ENCODE data around the gene FCER2. TPM values are rescaled to one million over a fixed set of nuclear protein-coding genes. Genes with fewer than 3 reads are reported as not detected.
A peak's percentile ranks its signal among the peaks of the same experiment; 100 is the strongest.

FCER2 gene
- total and polyA plus RNA-seq, 2 of the 4 experiments (the other 2 are of a cell fraction) = not detected

GRCh38 chr19:7739801-7740681 is 38.1 kb upstream of the FCER2 start:
- Histone ChIP-seq H2BK20ac (ENCODE audit: low read depth, low read length) (no peak overlapping the region), H4K91ac (ENCODE audit: insufficient read depth, low read depth, low read length) (no peak overlapping the region), H3K27ac (ENCODE audit: insufficient read depth, low read length) (no peak overlapping the region), H4K5ac (ENCODE audit: low read depth, low read length) (no peak overlapping the region), H2AFZ (replicated peaks; ENCODE audit: low read length, poor library complexity) (peak overlapping the region; percentile 21), H3K4me1 (ENCODE audit: control insufficient read depth, insufficient read depth, low read length) (no peaks in the 10 kb centered on the region), H3K4me3 (ENCODE audit: insufficient read depth, low read depth, low read length) (no peak overlapping the region), H4K8ac (ENCODE audit: low read depth in 2 of 2, low read length in 2 of 2) (no peak overlapping the region), H4K20me1 (ENCODE audit: insufficient read depth, low read length) (no peaks in the 10 kb centered on the region), H3K4me2 (ENCODE audit: low read depth, low read length) (no peak overlapping the region), H3K9me1 (ENCODE audit: insufficient read depth, low read length) (no peaks in the 10 kb centered on the region), H2AK5ac (ENCODE audit: low read depth, low read length) (no peak overlapping the region), H3K18ac (ENCODE audit: low read depth, low read length) (no peak overlapping the region), H3K36me3 (ENCODE audit: control insufficient read depth, insufficient read depth, low read length) (no peaks in the 10 kb centered on the region), H3K27me3 (ENCODE audit: control insufficient read depth, insufficient read depth, low read length) (peaks cover 15% of the 10 kb centered on the region), H3K4ac (ENCODE audit: low read depth, low read length) (no peak overlapping the region), H3K9ac (ENCODE audit: low read depth, low read length) (no peak overlapping the region), H3K23ac (ENCODE audit: low read depth, low read length) (no peak overlapping the region), H2BK15ac (ENCODE audit: low read depth, low read length) (no peak overlapping the region), H3K9me3 (ENCODE audit: control insufficient read depth, insufficient read depth, low read length) (no peaks in the 10 kb centered on the region), H3K14ac (replicated peaks; ENCODE audit: low read depth, low read length) (no peak overlapping the region), H3K56ac (ENCODE audit: extremely low read depth, insufficient read depth, low read length) (no peak overlapping the region), H2BK120ac (ENCODE audit: low read depth, low read length) (no peak overlapping the region), H2AK9ac (replicated peaks; ENCODE audit: low read depth, low read length, poor library complexity) (no peak overlapping the region), H3K79me1 (ENCODE audit: low read depth in 1 of 2, low read length in 2 of 2) (no peaks in the 10 kb centered on the region), H2BK5ac (ENCODE audit: low read depth, low read length, poor library complexity, severe bottlenecking) (no peak overlapping the region)
- CTCF ChIA-PET = interaction anchor here (0.7 kb wide), 1 partner anchor 59 kb away, joined by 3 read pairs; no protein-coding TSS in a partner anchor
- POLR2A ChIA-PET (ENCODE audit: unreplicated experiment) = no interaction called here
- TF ChIP-seq MAZ (IDR thresholded peaks at IDR 0.05; ENCODE audit: borderline replicate concordance, low read depth, low read length) = no peak
- TF ChIP-seq BHLHE40 (IDR thresholded peaks at IDR 0.05; ENCODE audit: low read depth, low read length) = no peak
- no peak for TF ChIP-seq MAFK (IDR thresholded peaks at IDR 0.05; ENCODE audit: low read depth, low read length)
- TF ChIP-seq CHD1 (IDR thresholded peaks at IDR 0.05; ENCODE audit: low read depth, low read length) = no peak
- in situ Hi-C loops (cut with MboI; ENCODE audit: low sequenced_read_pairs) (no loop called here), intact Hi-C loops (cut with micrococcal nuclease) (no loop called here), dilution Hi-C loops (cut with HindIII; ENCODE audit: low sequenced_read_pairs, unreplicated experiment) (no loop called here)
- ATAC-seq (ENCODE audit: low read depth) = no peak
- DNase-seq = no peak
- WGBS, 2 experiments (ENCODE audit: extremely low coverage in 2 of 2, insufficient read length in 1 of 2) = 49% methylated on average over 9 of the region's 19 CpGs; no CpG with 5 or more reads in 1 of the 2 experiments
- BruUV-seq (replicated peaks) = no TSS peak
